Fibroblast of skin of left biceps (primary cell): ENCODE data around the gene RUNX3.

ENCODE experiments used
- DNase-seq, 2 experiments: peaks; one replicate each; pipeline ENCODE4 v3.0.0-alpha.2; 2013; ENCODE audit warnings: low read depth in 2 of 2

The RUNX3 gene

GRCh38 chr1:24929398-24930259 is 447 bp downstream of the RUNX3 start:
- DNase-seq, result no peak

GRCh38 chr1:24928689-24929397 is 1.2 kb downstream of the RUNX3 start:
- DNase-seq, result no peak

DNA sequence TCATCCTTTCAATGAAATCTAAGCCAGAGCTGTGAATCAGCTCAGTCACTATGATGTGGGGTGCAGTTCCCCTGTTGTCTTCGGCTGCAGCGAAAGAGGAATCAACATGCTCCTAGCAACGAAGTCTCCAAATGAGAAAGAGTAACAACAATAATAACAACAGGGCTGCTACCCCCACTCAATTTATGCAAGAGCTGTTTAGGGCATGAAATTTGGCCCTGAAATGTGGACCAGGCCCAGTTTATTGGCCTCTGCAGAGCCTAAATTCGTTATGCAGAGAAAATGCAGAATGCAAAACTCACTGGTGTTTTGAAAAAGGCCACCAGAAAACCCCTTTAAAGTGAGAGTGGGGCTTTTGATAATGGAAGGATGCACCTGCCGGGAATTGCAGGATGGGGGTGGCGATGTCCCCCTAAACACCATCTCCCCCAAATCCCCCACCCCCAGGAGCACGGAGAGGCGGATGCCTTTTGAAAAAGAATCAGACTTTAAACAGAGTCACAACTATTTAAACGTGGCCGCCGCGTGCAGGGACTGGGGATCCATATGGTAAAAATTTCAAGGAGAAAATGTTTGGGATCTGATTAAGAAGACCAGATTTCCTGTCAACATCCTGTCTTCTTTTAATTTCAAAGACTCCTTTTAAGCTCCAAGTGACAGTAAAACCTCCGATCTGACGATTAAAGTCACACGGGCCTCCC is 1.9 kb downstream of the RUNX3 start:
- no peak for DNase-seq

- no peak for DNase-seq
Observed at GRCh38 chr1:24927473-24927872, 2.6 kb downstream of the RUNX3 start.

DNA sequence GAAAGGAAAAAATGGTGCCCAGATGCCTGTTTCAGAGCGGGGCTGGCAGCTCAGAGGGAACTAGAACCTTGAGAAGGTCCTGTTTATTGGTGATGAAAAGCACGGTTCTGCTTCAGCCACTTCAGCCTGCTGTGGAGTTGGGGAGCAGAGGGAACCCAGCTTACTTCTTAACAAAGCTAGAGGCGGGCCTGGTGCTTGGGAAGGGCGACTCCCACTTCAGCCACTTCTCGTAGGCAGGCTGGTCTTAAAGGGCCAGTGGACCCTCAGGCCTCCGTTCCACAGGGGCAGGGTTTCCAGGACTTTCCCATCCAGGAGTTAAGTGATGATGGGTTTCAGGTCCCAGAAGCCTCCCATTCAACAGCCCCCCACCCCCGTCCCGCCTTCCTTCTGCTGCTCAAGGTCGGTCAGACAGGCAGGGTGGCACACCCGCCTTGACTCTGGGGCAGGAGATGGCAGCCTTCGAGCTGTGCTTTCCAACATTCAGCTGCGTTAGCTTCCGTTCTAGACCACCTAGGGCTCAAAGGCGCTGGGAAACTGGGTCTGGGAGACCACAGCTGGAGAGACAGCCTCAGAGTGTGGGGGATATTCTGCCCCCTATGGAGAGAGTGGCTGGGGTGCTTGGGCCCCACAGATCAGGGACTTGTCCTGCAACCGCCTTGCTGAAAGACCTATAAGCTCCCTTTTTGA is 3.4 kb downstream of the RUNX3 start:
- no peak for DNase-seq

GRCh38 chr1:24925963-24926362 is 4.1 kb downstream of the RUNX3 start:
- DNase-seq, result no peak

GRCh38 chr1:24925082-24925779 is 4.8 kb downstream of the RUNX3 start:
- DNase-seq, result no peak

DNA sequence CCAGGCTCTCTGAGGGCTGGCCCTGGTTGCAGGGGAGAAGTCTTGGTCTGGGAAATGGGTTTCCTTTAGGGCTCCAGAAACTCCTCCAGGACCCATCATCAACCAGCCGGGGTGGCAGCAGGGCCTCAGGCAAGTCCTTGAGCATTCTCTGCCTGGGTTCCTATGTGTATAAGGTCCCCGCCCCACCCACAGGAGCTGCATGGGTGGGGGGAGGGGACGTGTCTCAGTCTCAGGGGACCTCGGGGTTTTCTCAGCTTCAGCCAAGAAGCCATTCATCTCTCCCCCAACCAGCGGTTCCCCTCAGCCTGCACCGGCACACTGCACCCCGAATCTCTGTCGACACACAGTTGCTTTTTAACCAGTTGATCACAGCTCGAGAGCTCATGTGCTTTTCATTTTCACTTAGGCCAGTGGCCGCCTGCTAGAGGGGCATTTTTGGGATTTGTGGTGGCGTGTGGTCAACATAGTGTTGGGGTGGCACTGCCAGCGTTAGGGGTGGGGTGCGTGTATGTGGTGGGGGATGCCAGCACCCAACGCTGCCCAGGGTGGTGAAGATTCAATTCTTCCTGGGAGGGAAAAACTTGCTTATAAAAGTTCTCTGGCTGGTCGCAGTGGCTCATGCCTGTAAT is 6.5 kb downstream of the RUNX3 start:
- no peak for DNase-seq

- no peak for DNase-seq
Observed at GRCh38 chr1:24921938-24922662, 8.0 kb downstream of the RUNX3 start.

- DNase-seq, result no peak
Observed at GRCh38 chr1:24921412-24921811, 8.7 kb downstream of the RUNX3 start.

- DNase-seq, result no peak
Observed at GRCh38 chr1:24920533-24920925, 9.5 kb downstream of the RUNX3 start.

GRCh38 chr1:24919791-24920532 is 10.1 kb downstream of the RUNX3 start:
- no peak for DNase-seq

- no peak for DNase-seq
Observed at GRCh38 chr1:24918995-24919605, 11.0 kb downstream of the RUNX3 start.

DNA sequence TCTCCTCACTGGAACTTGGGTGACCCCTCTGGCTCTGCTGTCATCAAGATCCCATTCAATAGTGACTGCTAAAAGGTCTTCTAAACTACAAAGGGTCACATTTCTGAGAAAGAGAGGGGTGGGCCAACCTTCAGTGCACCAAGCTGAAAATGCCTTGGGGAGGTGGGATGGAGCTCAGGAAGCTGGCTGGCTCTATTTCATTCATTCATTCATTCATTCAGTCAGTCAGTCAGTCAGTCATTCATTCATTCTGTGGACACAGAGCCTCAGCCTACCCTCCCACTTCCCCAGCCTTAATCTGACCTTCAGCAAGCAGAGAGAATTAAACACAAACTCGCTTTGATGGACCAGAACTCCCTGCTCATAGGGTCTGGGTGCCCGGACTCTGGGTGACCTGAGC is 11.7 kb downstream of the RUNX3 start:
- DNase-seq, result no peak

DNA sequence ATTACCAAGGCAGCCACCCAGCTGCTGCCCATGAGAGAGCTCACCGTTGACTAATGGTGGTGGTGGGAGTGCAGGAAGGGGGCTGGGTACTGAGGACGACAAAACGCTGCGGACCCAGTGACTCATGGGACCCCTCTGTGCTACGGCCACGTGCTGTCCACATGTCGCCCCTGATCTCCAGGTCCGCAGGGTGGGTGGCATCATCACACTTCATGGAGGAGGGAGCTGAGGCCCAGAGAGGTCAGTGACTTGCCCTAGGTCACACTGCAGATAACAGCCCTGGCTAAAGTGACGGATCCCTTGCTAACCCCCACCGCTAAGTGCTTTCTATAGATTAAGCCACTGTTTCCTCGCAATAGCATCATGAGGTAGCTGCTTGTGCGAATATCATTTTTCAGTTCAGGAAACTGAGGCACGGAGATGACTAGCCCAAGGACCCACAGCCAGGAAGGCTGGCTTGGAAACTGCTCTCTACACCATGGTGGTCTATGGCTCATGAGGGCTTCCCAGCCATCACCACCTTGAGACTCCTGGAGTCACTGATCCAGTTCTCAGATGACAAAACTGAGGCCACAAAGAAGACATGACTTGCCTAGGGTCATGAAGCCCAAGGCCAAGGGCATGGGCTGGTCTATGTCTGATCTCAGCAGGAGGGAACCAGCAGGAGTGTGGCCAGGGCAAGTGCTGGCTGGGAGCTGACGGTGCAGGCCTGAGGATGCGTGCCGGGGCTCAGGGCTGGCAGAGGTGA is 12.6 kb downstream of the RUNX3 start:
- no peak for DNase-seq

GRCh38 chr1:24915816-24916602 is 14.1 kb downstream of the RUNX3 start:
- DNase-seq, result no peak

DNA sequence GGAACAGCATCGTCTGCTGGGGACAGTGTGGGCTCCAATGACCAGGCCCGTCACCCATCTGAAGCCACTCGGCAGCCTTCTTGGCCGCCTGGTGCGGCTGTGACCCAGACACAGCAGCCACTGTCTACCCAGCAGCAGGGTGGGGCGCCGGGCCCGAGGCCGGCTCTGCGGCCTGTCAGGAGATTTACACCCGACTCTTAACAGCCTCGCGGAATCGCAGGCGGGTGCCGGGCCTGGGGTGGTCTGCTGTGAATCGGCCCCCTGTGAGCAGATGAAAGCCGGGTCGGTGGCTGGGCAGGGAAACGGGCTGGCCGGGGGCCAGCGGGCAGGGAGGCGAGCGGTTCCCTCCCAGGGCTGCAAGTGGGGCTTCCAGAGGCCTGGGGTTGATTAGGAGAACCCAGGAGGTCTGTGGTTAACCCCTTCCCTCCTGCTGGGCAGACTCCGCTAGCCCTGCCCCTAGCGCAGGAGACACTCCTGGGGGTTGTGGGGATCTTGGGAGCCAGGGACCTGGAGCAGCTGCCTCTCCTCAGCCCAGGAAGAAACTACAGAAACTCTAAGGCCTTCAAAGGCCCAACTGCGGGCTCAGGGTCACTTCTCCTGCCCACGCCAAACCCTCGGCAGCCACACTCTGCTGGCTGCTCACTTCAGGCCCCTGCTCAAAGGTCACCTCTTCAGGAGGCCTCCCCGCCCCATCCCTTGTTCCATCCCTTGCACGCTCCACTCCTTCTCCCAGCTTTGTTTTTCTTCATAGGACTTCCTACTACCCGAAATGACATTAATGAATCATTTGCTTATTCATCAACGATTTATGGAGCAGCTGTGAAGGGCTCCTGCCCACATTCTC is 15.6 kb downstream of the RUNX3 start:
- peak; percentile 64 to 72 for DNase-seq
